OCI-LY3 (cell line): ENCODE results near the gene ATP6V0A4.

Experiments used
- EZH2phosphoT487 ChIP-seq: fragments of 200-600 bp; shearing (Covaris generic); IDR thresholded peaks from 2 replicates; pipeline ENCODE4 v1.6.1; 2018; ENCODE audit warnings: antibody characterized with exemption, mixed run types, low read depth
- TF ChIP-seq, protein P1 (sequence below): fragments of 200-600, 300-600 bp; sonication (generic); IDR thresholded peaks from 2 replicates; pipeline ENCODE4 v1.5.1; 2014; ENCODE audit warnings: antibody characterized with exemption, low read length, low read depth

- TF ChIP-seq, protein P1, sequence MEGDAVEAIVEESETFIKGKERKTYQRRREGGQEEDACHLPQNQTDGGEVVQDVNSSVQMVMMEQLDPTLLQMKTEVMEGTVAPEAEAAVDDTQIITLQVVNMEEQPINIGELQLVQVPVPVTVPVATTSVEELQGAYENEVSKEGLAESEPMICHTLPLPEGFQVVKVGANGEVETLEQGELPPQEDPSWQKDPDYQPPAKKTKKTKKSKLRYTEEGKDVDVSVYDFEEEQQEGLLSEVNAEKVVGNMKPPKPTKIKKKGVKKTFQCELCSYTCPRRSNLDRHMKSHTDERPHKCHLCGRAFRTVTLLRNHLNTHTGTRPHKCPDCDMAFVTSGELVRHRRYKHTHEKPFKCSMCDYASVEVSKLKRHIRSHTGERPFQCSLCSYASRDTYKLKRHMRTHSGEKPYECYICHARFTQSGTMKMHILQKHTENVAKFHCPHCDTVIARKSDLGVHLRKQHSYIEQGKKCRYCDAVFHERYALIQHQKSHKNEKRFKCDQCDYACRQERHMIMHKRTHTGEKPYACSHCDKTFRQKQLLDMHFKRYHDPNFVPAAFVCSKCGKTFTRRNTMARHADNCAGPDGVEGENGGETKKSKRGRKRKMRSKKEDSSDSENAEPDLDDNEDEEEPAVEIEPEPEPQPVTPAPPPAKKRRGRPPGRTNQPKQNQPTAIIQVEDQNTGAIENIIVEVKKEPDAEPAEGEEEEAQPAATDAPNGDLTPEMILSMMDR = no peak
- no peak for TF ChIP-seq EZH2phosphoT487
These were observed 129.1 kb downstream of the ATP6V0A4 start for GRCh38 chr7:138668946-138669345.
